ENCODE data around the gene BCAR3.

BCAR3 gene

DNA sequence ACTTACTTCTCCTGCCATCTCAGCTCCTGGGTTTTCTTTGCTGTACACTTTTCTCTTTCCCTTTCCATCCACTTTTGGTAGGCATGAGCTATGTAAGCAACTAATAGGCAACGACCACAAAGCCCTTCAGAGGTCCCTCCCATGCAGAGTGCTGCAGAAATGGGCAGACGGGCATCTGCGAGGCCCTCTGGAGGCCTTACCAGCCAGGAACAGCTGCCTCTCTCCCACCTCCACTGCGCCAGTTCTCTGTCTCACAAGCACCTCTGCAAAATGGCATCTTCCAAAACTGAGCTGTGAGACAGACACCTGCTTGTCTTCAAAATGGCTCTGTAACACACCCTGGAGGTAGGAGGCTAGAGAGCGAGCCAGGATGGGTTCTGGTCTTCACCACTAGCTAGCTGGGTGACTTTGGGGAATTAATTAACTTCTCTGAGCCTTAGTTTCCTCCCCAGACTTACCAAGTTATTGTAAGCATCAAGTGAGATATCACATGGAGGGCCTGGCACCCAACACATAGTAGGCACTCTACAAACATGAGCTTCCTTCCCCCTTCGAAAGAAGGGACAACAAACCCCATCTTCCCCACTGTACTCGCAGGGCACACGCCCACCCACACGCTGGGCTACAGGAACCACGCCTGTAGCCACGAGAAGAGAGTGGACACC is 62.0 kb downstream of the BCAR3 start:
- peaks cover 23 to 31% of the 10 kb centered on the region in 2 donors for H3K4me1 ChIP-seq (ENCODE audit: control insufficient read depth in 2 of 2, insufficient read depth in 1 of 2, low read depth in 1 of 2, low read length in 2 of 2)

GRCh38 chr1:93617670-93618499 is 63.8 kb downstream of the BCAR3 start:
- Histone ChIP-seq H3K27ac (replicated peaks; ENCODE audit: low read length) (peak overlapping the region; percentile 34), H3K9ac (ENCODE audit: low read depth, low read length, poor library complexity) (peak overlapping the region; percentile 64), H4K91ac (ENCODE audit: low read depth, low read length, poor library complexity) (no peak overlapping the region), H2AK5ac (ENCODE audit: low read depth, low read length) (peak overlapping the region; percentile 54), H4K8ac (ENCODE audit: low read depth, low read length) (no peak overlapping the region), H3K4me2 (ENCODE audit: insufficient read depth, low read length, poor library complexity, severe bottlenecking) (no peak overlapping the region), H3K79me1 (ENCODE audit: low read depth, low read length) (peaks cover 1% of the 10 kb centered on the region), H3K27me3 (ENCODE audit: control insufficient read depth in 3 of 3, insufficient read depth in 3 of 3, low read depth in 1 of 3, low read length in 3 of 3) (no peaks in the 10 kb centered on the region), H2BK120ac (ENCODE audit: low read depth, low read length) (no peak overlapping the region), H2BK15ac (ENCODE audit: low read length) (peak overlapping the region; percentile 76), H3K9me3 (replicated peaks in 1 of 2; ENCODE audit: control insufficient read depth in 2 of 2, insufficient read depth in 1 of 2, low read depth in 1 of 2, low read length in 2 of 2) (no peaks in the 10 kb centered on the region), H3K4me3 (ENCODE audit: low read length in 2 of 2) (no peak overlapping the region), H2AFZ (ENCODE audit: low read length) (no peak overlapping the region), H2BK5ac (ENCODE audit: low read length) (no peak overlapping the region), H3K18ac (ENCODE audit: low read length) (peak overlapping the region; percentile 78), H3K36me3 (replicated peaks in 1 of 2; ENCODE audit: control insufficient read depth in 2 of 2, insufficient read depth in 2 of 2, low read length in 2 of 2) (peaks cover 0 to 18% of the 10 kb centered on the region in 2 donors), H2BK12ac (ENCODE audit: low read length) (peak overlapping the region; percentile 47), H3K4ac (ENCODE audit: low read length) (no peak overlapping the region), H3K23ac (ENCODE audit: low read depth, low read length, poor library complexity) (no peak overlapping the region), H3K14ac (ENCODE audit: low read length) (no peak overlapping the region), H3K4me1 (ENCODE audit: control insufficient read depth in 2 of 2, insufficient read depth in 1 of 2, low read depth in 1 of 2, low read length in 2 of 2) (peaks cover 27 to 42% of the 10 kb centered on the region in 2 donors)
- no CpG with 5 or more reads among the region's 10 CpGs for WGBS, 2 donors (ENCODE audit: extremely low coverage in 2 of 2, insufficient read length in 2 of 2, insufficient replicate concordance in 1 of 2)
- no peak for DNase-seq (ENCODE audit: low spot score)

More for the DNA sequence above, 62.0 kb downstream of the BCAR3 start:
- Histone ChIP-seq H3K27me3 (ENCODE audit: control insufficient read depth in 3 of 3, insufficient read depth in 3 of 3, low read depth in 1 of 3, low read length in 3 of 3) (no peaks in the 10 kb centered on the region), H3K4ac (ENCODE audit: low read length) (no peak overlapping the region), H3K4me2 (ENCODE audit: insufficient read depth, low read length, poor library complexity, severe bottlenecking) (no peak overlapping the region), H2BK12ac (ENCODE audit: low read length) (peak overlapping the region; percentile 25), H3K4me3 (ENCODE audit: low read length in 2 of 2) (no peak overlapping the region), H3K9me3 (replicated peaks in 1 of 2; ENCODE audit: control insufficient read depth in 2 of 2, insufficient read depth in 1 of 2, low read depth in 1 of 2, low read length in 2 of 2) (no peaks in the 10 kb centered on the region), H2BK120ac (ENCODE audit: low read depth, low read length) (no peak overlapping the region), H2AK5ac (ENCODE audit: low read depth, low read length) (no peak overlapping the region), H3K36me3 (replicated peaks in 1 of 2; ENCODE audit: control insufficient read depth in 2 of 2, insufficient read depth in 2 of 2, low read length in 2 of 2) (peaks cover 0 to 7% of the 10 kb centered on the region in 2 donors), H3K18ac (ENCODE audit: low read length) (no peak overlapping the region), H2AFZ (ENCODE audit: low read length) (no peak overlapping the region), H4K8ac (ENCODE audit: low read depth, low read length) (no peak overlapping the region), H2BK15ac (ENCODE audit: low read length) (no peak overlapping the region), H3K79me1 (ENCODE audit: low read depth, low read length) (peaks cover 1% of the 10 kb centered on the region), H4K91ac (ENCODE audit: low read depth, low read length, poor library complexity) (no peak overlapping the region), H3K27ac (replicated peaks; ENCODE audit: low read length) (no peak overlapping the region), H3K14ac (ENCODE audit: low read length) (no peak overlapping the region), H3K23ac (ENCODE audit: low read depth, low read length, poor library complexity) (no peak overlapping the region), H2BK5ac (ENCODE audit: low read length) (no peak overlapping the region), H3K9ac (ENCODE audit: low read depth, low read length, poor library complexity) (no peak overlapping the region)
- WGBS, 2 donors (ENCODE audit: extremely low coverage in 2 of 2, insufficient read length in 2 of 2, insufficient replicate concordance in 1 of 2), result no CpG with 5 or more reads among the region's 11 CpGs
- DNase-seq (ENCODE audit: low spot score), result no peak

DNA sequence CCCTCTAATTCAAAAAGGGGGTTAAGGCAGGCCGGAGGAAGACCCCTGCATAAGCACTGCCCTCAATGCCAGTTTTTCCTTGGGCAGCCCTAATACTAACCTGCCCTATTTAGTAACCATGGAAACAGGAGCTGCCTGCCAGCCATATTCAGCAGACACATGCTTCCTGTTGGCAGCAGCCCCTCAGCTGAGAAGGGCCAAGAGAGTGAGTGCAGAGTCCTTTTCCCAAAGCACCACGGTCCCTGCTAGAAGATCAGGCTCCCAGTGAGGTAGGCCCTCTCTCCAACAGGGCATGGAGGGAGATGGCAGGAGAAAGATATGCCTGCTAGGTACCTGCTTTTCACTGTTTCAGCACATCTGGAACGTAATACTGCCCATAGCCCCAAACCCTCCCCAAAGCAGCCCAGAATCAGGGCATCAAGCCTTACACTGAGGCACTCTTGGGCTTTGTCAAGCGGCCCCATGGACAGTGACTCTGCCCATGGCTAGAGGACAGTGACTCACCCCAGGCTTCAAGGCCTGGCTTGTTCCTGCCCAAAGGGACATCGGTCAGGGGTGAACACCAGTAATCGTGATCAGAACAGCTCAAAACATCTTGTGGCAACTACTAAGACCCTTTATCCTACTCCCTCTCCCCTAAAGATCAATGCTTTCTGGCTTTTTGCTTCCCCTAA is 64.5 kb downstream of the BCAR3 start:
- peak overlapping the region; percentile 24 for H2BK12ac ChIP-seq (ENCODE audit: low read length)
- H3K4me3 ChIP-seq (ENCODE audit: low read length in 2 of 2), result no peak overlapping the region
- H3K27ac ChIP-seq (replicated peaks; ENCODE audit: low read length), result peak overlapping the region; percentile 34
- no peak overlapping the region for H3K4ac ChIP-seq (ENCODE audit: low read length)
- peaks cover 0 to 22% of the 10 kb centered on the region in 2 donors for H3K36me3 ChIP-seq (replicated peaks in 1 of 2; ENCODE audit: control insufficient read depth in 2 of 2, insufficient read depth in 2 of 2, low read length in 2 of 2)
- no peaks in the 10 kb centered on the region for H3K9me3 ChIP-seq (replicated peaks in 1 of 2; ENCODE audit: control insufficient read depth in 2 of 2, insufficient read depth in 1 of 2, low read depth in 1 of 2, low read length in 2 of 2)
- no peak for DNase-seq (ENCODE audit: low spot score)
- no peak overlapping the region for H4K8ac ChIP-seq (ENCODE audit: low read depth, low read length)
- no peaks in the 10 kb centered on the region for H3K27me3 ChIP-seq (ENCODE audit: control insufficient read depth in 3 of 3, insufficient read depth in 3 of 3, low read depth in 1 of 3, low read length in 3 of 3)
- no peak overlapping the region for H2AFZ ChIP-seq (ENCODE audit: low read length)
- H3K4me2 ChIP-seq (ENCODE audit: insufficient read depth, low read length, poor library complexity, severe bottlenecking), result no peak overlapping the region
- H4K91ac ChIP-seq (ENCODE audit: low read depth, low read length, poor library complexity), result no peak overlapping the region
- no peak overlapping the region for H3K23ac ChIP-seq (ENCODE audit: low read depth, low read length, poor library complexity)
- peaks cover 27 to 40% of the 10 kb centered on the region in 2 donors for H3K4me1 ChIP-seq (ENCODE audit: control insufficient read depth in 2 of 2, insufficient read depth in 1 of 2, low read depth in 1 of 2, low read length in 2 of 2)
- peak overlapping the region; percentile 83 for H3K18ac ChIP-seq (ENCODE audit: low read length)
- H3K9ac ChIP-seq (ENCODE audit: low read depth, low read length, poor library complexity), result peak overlapping the region; percentile 44
- H3K79me1 ChIP-seq (ENCODE audit: low read depth, low read length), result peaks cover 1% of the 10 kb centered on the region
- H3K14ac ChIP-seq (ENCODE audit: low read length), result no peak overlapping the region
- no peak overlapping the region for H2BK5ac ChIP-seq (ENCODE audit: low read length)
- H2BK15ac ChIP-seq (ENCODE audit: low read length), result peak overlapping the region; percentile 76
- peak overlapping the region; percentile 7 for H2BK120ac ChIP-seq (ENCODE audit: low read depth, low read length)
- no CpG with 5 or more reads among the region's 6 CpGs for WGBS, 2 donors (ENCODE audit: extremely low coverage in 2 of 2, insufficient read length in 2 of 2, insufficient replicate concordance in 1 of 2)
- peak overlapping the region; percentile 54 for H2AK5ac ChIP-seq (ENCODE audit: low read depth, low read length)
